ENCODE measurements around the gene P3H2. TPM values are rescaled to one million over a fixed set of nuclear protein-coding genes. Genes with fewer than 3 reads are reported as not detected.

P3H2 gene
- total and polyA plus RNA-seq, 9 of the 15 experiments (the other 6 are each of a cell fraction or from before 2014, with no cell fraction given): 0.04 to 0.26 (median 0.22) TPM; not detected in 6

GRCh38 chr3:190026154-190026553 lies 94.5 kb downstream of the P3H2 start:
- no peak overlapping the region for H3K4me3 ChIP-seq
- ATAC-seq (no peak), DNase-seq (ENCODE audit: extremely low read depth in 1 of 4, low spot score in 3 of 4) (no peak), FAIRE-seq (no peak)
- H3K9me3 ChIP-seq (replicated peaks; ENCODE audit: control insufficient read depth, insufficient read depth, low read depth, low read length): no peaks in the 10 kb centered on the region
- ChIA-PET POLR2A (no interaction called here), CTCF (ENCODE audit: low intra/inter-chr PET ratio) (no interaction called here)
- intact Hi-C loops (cut with micrococcal nuclease) (no loop called here), in situ Hi-C loops (cut with MboI) (no loop called here)
- H3K9ac ChIP-seq (ENCODE audit: insufficient read depth in 1 of 2, low read depth in 2 of 2, low read length in 2 of 2): no peak overlapping the region
- H4K20me1 ChIP-seq (replicated peaks; ENCODE audit: control insufficient read depth, insufficient read depth, low read length): no peaks in the 10 kb centered on the region
- H3K4me1 ChIP-seq (replicated peaks in 1 of 2; ENCODE audit: control insufficient read depth in 2 of 2, insufficient read depth in 2 of 2, low read length in 2 of 2): no peaks in the 10 kb centered on the region
- no TSS peak for BruUV-seq (replicated peaks)
- H3K9me1 ChIP-seq (ENCODE audit: control insufficient read depth, insufficient read depth, low read length): no peaks in the 10 kb centered on the region
- no peak overlapping the region for H3K27ac ChIP-seq (ENCODE audit: extremely low read depth, low read depth, low read length)
- H3K36me3 ChIP-seq (ENCODE audit: control insufficient read depth, insufficient read depth, low read length): no peaks in the 10 kb centered on the region
- TF ChIP-seq, protein P1, sequence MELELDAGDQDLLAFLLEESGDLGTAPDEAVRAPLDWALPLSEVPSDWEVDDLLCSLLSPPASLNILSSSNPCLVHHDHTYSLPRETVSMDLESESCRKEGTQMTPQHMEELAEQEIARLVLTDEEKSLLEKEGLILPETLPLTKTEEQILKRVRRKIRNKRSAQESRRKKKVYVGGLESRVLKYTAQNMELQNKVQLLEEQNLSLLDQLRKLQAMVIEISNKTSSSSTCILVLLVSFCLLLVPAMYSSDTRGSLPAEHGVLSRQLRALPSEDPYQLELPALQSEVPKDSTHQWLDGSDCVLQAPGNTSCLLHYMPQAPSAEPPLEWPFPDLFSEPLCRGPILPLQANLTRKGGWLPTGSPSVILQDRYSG (tag; conservative IDR thresholded peaks at IDR 0.05; ENCODE audit: low read depth): peak; percentile 90
- TF ChIP-seq ZBTB12 (CRISPR knock-in tag; IDR thresholded peaks at IDR 0.05): 0 out of 2 replicates have a peak, but pooled peaks have one; percentile 18
- no peak for TF ChIP-seq ZNF695 (CRISPR knock-in tag; IDR thresholded peaks at IDR 0.05)
- peak; percentile 91 for TF ChIP-seq ZNF311 (CRISPR knock-in tag; IDR thresholded peaks at IDR 0.05)
- H3K27me3 ChIP-seq (ENCODE audit: control insufficient read depth in 2 of 2, insufficient read depth in 2 of 2, low read length in 2 of 2): no peaks in the 10 kb centered on the region
- 3% methylated on average over 6 of the region's 6 CpGs for WGBS (ENCODE audit: insufficient coverage, low coverage, missing lambda C conversion rate)
- H2AFZ ChIP-seq (ENCODE audit: low read depth, low read length): no peak overlapping the region
- H3K4me2 ChIP-seq (ENCODE audit: insufficient read depth, low read length): no peak overlapping the region
- H3K79me2 ChIP-seq (ENCODE audit: control insufficient read depth, insufficient read depth, low read length): no peaks in the 10 kb centered on the region
